ENCODE measurements around the gene VPS41.
"Not testable (repeated sequence)": the region's sequence is repeated elsewhere in the genome, so short reads cannot be mapped to it uniquely, and the experiment has no call there.

The VPS41 gene

GRCh38 chr7:38854947-38855346 lies 54.0 kb downstream of the VPS41 start:
- not testable (repeated sequence) for DNase-seq (ENCODE audit: low read depth)

GRCh38 chr7:38851321-38851720 lies 57.7 kb downstream of the VPS41 start:
- no peak for DNase-seq (ENCODE audit: low read depth)

DNA sequence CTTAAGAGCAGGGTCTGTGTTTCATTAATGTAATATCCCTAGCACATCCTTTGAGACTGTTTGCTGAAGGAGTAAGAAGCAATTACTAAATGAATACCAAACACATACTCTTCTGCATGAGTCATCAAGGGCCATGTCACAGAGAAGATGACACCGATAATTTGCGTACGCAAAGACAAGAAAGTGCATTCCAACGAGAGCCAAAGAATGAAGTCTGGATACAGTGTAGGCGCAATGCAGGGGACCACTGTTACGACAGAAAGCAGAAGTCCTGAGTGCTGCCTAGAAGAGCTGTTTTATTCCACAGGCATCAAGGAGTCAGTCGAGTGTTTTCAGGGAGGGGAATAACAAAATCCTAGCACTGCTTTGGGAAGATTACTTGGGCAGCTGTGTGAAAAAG lies 62.7 kb downstream of the VPS41 start:
- DNase-seq (ENCODE audit: low read depth), result no peak

- no peak for DNase-seq (ENCODE audit: low read depth)
Measured at GRCh38 chr7:38844952-38845563, 63.9 kb downstream of the VPS41 start.

GRCh38 chr7:38842746-38843145 lies 66.2 kb downstream of the VPS41 start:
- no peak for DNase-seq (ENCODE audit: low read depth)

- no peak for DNase-seq (ENCODE audit: low read depth)
Measured at GRCh38 chr7:38840736-38841460, 68.1 kb downstream of the VPS41 start.

- DNase-seq (ENCODE audit: low read depth), result no peak
Measured at GRCh38 chr7:38839851-38840250, 69.1 kb downstream of the VPS41 start.

- no peak for DNase-seq (ENCODE audit: low read depth)
Measured at GRCh38 chr7:38838725-38839385, 70.1 kb downstream of the VPS41 start.

GRCh38 chr7:38834357-38834756 lies 74.6 kb downstream of the VPS41 start:
- no peak for DNase-seq (ENCODE audit: low read depth)

DNA sequence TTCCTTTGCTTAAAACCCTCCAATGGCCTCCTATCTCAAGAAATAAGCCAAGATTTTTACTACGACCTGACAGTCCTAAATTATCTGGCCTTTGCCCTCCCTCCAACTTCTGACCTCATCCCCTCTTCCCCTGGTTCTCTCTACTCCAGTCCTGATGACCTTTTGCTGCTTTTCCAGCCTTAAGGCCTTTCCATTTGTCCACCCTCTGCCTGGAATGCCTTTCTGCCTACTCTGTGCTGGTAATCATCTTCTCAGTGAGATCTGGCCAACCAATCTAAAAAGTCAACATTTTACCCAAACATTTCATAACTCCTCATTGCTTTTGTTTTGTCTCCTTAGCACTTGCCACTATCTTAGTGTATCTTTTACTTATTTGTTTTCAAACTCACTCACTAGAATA lies 75.7 kb downstream of the VPS41 start:
- no peak for DNase-seq (ENCODE audit: low read depth)

DNA sequence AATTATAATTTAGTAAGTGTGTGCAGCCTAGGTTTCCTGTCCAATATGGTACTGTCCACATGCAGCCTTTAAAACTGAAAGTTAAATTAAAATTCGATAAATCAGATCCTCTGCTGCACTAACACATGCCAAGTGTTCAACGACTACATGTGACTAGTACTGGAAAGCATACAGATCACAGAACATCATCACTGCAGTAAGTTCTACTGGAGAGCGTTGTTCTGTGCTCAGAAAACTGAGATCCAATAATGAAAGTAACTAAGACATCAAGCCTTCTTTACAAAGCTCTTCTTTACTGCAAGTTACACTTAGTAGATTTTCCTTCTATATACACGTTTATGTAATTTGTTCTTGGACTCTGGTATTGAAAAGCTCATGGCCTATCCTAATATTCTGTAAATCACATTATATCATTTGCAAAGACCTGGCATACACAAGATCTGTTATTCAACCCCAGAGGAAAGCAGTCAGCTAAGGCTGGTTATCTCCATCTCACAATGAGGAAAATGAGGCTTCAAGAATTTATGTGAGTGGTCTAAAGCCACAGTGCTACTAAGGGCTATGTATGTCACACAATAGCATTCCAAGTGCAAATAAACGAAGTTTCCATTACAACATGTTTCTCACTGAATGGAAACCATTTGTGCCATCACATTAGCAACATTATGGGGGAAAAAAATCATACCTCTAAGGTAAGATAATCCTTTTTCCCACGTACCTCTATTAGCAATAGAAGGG lies 77.6 kb downstream of the VPS41 start:
- no peak for DNase-seq (ENCODE audit: low read depth)

GRCh38 chr7:38830826-38831225 lies 78.2 kb downstream of the VPS41 start:
- no peak for DNase-seq (ENCODE audit: low read depth)

- no peak for DNase-seq (ENCODE audit: low read depth)
Measured at GRCh38 chr7:38829488-38830165, 79.4 kb downstream of the VPS41 start.

- DNase-seq (ENCODE audit: low read depth), result no peak
Measured at GRCh38 chr7:38828026-38828425, 81.0 kb downstream of the VPS41 start.

GRCh38 chr7:38825721-38826440 lies 83.1 kb downstream of the VPS41 start:
- DNase-seq (ENCODE audit: low read depth), result no peak

DNA sequence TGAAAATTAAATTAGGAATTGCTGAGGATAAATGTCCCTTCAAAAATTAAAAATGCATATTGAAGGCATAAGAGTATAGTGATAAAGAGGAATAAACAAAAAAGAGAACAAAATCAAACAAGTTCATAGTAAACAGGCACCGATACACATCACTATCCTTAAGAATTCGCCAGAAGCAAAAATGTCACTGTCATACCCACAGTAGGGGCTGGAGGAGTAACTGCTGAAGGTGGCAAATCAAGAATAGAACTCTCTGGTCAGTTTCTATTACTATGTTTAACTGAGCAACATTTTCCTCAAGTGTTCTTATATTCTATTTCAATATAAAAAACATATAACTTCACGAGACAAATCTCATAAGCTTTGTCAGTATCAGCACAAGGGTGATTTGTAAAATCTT lies 84.0 kb downstream of the VPS41 start:
- DNase-seq (ENCODE audit: low read depth), result no peak

GRCh38 chr7:38822549-38822948 lies 86.4 kb downstream of the VPS41 start:
- DNase-seq (ENCODE audit: low read depth), result no peak

DNA sequence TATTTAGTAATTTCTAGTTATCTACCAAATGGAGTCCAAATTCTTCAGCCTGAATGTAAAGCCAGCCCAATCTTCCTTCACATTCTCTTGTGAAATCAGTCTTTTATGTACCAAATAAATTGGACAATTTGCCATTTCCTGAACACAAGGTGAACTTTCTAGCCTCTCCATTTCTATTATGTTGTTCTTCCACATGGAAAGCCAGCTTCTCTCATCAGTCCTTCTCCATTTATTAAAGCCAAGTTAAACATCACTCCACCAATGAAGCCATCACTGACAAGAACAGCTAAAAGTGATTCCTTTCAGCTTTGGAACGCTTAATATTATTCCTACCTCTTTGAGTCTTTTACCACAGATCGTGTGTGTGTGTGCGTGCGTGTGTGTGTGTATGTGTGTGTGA lies 88.4 kb downstream of the VPS41 start:
- DNase-seq (ENCODE audit: low read depth), result no peak

DNA sequence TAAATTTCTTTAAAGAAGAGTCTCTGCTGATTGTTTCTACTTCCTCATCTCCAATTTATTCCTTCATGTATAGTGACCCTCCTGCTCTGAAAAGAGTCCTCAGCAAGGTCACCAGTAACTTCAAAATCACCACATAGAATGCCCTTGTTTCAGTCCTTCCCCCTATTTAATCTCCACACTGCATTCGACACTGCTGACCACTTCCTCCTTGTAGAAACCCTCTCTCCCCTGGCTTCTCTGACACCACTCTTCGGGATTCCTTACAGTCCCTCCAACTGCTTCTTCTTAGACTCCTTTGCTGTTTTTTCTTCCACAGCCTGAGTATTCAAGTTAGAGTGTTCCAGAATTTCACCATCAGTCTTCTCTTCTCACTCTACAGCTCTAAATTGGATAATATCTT lies 89.5 kb downstream of the VPS41 start:
- no peak for DNase-seq (ENCODE audit: low read depth)

DNA sequence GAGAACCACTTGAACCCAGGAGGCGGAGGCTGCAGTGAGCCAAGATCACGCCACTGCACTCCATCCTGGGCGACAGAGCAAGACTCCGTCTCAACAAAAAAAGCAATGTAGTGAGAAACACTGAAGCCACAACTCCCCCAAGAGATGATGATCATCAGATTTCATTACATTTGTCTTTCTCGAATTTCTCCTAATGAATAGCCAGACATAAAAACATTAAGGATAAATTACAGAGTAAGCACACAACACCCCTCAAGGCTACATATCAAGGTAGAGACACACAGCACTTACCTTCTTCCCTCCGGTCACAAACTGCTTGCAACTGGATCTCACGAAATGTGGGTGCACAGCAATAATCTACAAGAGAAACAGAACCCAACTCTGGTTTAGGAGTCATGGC lies 91.5 kb downstream of the VPS41 start:
- DNase-seq (ENCODE audit: low read depth), result no peak

GRCh38 chr7:38813768-38814167 lies 95.2 kb downstream of the VPS41 start:
- no peak for DNase-seq (ENCODE audit: low read depth)

GRCh38 chr7:38806912-38807311 lies 102.1 kb downstream of the VPS41 start:
- no peak for DNase-seq (ENCODE audit: low read depth)
